SJCRH30 (cell line): ENCODE measurements around the gene ZDHHC1. TPM values are rescaled to one million over a fixed set of nuclear protein-coding genes. Genes with fewer than 3 reads are reported as not detected.

ENCODE experiments used
- DNase-seq, 2 experiments: peaks; one replicate each; pipeline ENCODE4 v3.0.0-alpha.2; 2015 to 2020
- H3K27ac ChIP-seq: fragments of 250-450 bp; sonication (Bioruptor Pico); 2 replicates; pipeline ENCODE4 v1.5.1; 2020; ENCODE audit warnings: mild to moderate bottlenecking, moderate library complexity
- H3K27me3 ChIP-seq: fragments of 250-450 bp; sonication (Bioruptor Pico); 2 replicates; pipeline ENCODE4 v1.5.1; 2020; ENCODE audit warnings: mild to moderate bottlenecking, moderate library complexity
- H3K36me3 ChIP-seq: fragments of 250-450 bp; sonication (Bioruptor Pico); 2 replicates; pipeline ENCODE4 v1.5.1; 2020; ENCODE audit warnings: mild to moderate bottlenecking, moderate library complexity
- H3K4me1 ChIP-seq: fragments of 250-450 bp; sonication (Bioruptor Pico); 2 replicates; pipeline ENCODE4 v1.5.1; 2020; ENCODE audit warnings: mild to moderate bottlenecking, moderate library complexity
- H3K4me3 ChIP-seq: fragments of 250-450 bp; sonication (Bioruptor Pico); 2 replicates; pipeline ENCODE4 v1.5.1; 2020; ENCODE audit warnings: mild to moderate bottlenecking, moderate library complexity
- H3K9me3 ChIP-seq: fragments of 250-450 bp; sonication (Bioruptor Pico); replicated peaks from 2 replicates; pipeline ENCODE4 v1.5.1; 2020; ENCODE audit warnings: mild to moderate bottlenecking, moderate library complexity
- total RNA-seq: library from RNA; depleted of rRNA; stranded (reverse); fragments of >200 nt; shearing (Covaris generic); gene quantifications from 2 replicates; pipeline ENCODE4 v1.2.3, GENCODE V29; 2014

ZDHHC1 gene
- total RNA-seq, 1 experiment from 2014 or later: not detected

GRCh38 chr16:67430504-67430976, 14.3 kb upstream of the ZDHHC1 start:
- H3K27ac ChIP-seq: no peak overlapping the region
- H3K9me3 ChIP-seq: no peaks in the 10 kb centered on the region
- H3K4me3 ChIP-seq: no peak overlapping the region
- H3K36me3 ChIP-seq: no peaks in the 10 kb centered on the region
- H3K27me3 ChIP-seq: no peaks in the 10 kb centered on the region
- peaks cover 6% of the 10 kb centered on the region for H3K4me1 ChIP-seq
- DNase-seq: no peak

- H3K27ac ChIP-seq: no peak overlapping the region
- no peaks in the 10 kb centered on the region for H3K9me3 ChIP-seq
- no peak overlapping the region for H3K4me3 ChIP-seq
- H3K36me3 ChIP-seq: no peaks in the 10 kb centered on the region
- H3K27me3 ChIP-seq: no peaks in the 10 kb centered on the region
- peaks cover 6% of the 10 kb centered on the region for H3K4me1 ChIP-seq
- no peak for DNase-seq
Observed at GRCh38 chr16:67429799-67430503, 13.7 kb upstream of the ZDHHC1 start.

- peaks cover 10% of the 10 kb centered on the region for H3K4me1 ChIP-seq
- H3K36me3 ChIP-seq: no peaks in the 10 kb centered on the region
- no peaks in the 10 kb centered on the region for H3K27me3 ChIP-seq
- no peak for DNase-seq
- no peak overlapping the region for H3K27ac ChIP-seq
- H3K4me3 ChIP-seq: no peak overlapping the region
- H3K9me3 ChIP-seq: no peaks in the 10 kb centered on the region
Observed at GRCh38 chr16:67429053-67429798, 12.9 kb upstream of the ZDHHC1 start.

GRCh38 chr16:67428146-67428731, 12.0 kb upstream of the ZDHHC1 start:
- no peak overlapping the region for H3K4me3 ChIP-seq
- peaks cover 11% of the 10 kb centered on the region for H3K4me1 ChIP-seq
- peak; percentile 89 to 93 for DNase-seq
- no peaks in the 10 kb centered on the region for H3K36me3 ChIP-seq
- H3K9me3 ChIP-seq: no peaks in the 10 kb centered on the region
- H3K27me3 ChIP-seq: no peaks in the 10 kb centered on the region
- H3K27ac ChIP-seq: no peak overlapping the region

GRCh38 chr16:67426950-67427349, 10.7 kb upstream of the ZDHHC1 start:
- Histone ChIP-seq H3K36me3 (no peaks in the 10 kb centered on the region), H3K27ac (no peak overlapping the region), H3K27me3 (no peaks in the 10 kb centered on the region), H3K9me3 (no peaks in the 10 kb centered on the region), H3K4me1 (peaks cover 16% of the 10 kb centered on the region), H3K4me3 (no peak overlapping the region)
- no peak for DNase-seq

GRCh38 chr16:67426022-67426421, 9.7 kb upstream of the ZDHHC1 start:
- H3K4me1 ChIP-seq: peaks cover 12% of the 10 kb centered on the region
- no peaks in the 10 kb centered on the region for H3K36me3 ChIP-seq
- no peaks in the 10 kb centered on the region for H3K9me3 ChIP-seq
- DNase-seq: no peak
- H3K27me3 ChIP-seq: no peaks in the 10 kb centered on the region
- H3K4me3 ChIP-seq: no peak overlapping the region
- H3K27ac ChIP-seq: no peak overlapping the region

GRCh38 chr16:67425580-67425979, 9.3 kb upstream of the ZDHHC1 start:
- Histone ChIP-seq H3K27me3 (no peaks in the 10 kb centered on the region), H3K9me3 (no peaks in the 10 kb centered on the region), H3K4me3 (no peak overlapping the region), H3K4me1 (peaks cover 12% of the 10 kb centered on the region), H3K27ac (no peak overlapping the region), H3K36me3 (no peaks in the 10 kb centered on the region)
- no peak for DNase-seq

GRCh38 chr16:67425061-67425460, 8.8 kb upstream of the ZDHHC1 start:
- H3K9me3 ChIP-seq: no peaks in the 10 kb centered on the region
- peaks cover 12% of the 10 kb centered on the region for H3K4me1 ChIP-seq
- H3K36me3 ChIP-seq: no peaks in the 10 kb centered on the region
- no peak for DNase-seq
- H3K27me3 ChIP-seq: no peaks in the 10 kb centered on the region
- no peak overlapping the region for H3K27ac ChIP-seq
- no peak overlapping the region for H3K4me3 ChIP-seq

- Histone ChIP-seq H3K9me3 (no peaks in the 10 kb centered on the region), H3K4me3 (no peak overlapping the region), H3K27ac (no peak overlapping the region), H3K27me3 (no peaks in the 10 kb centered on the region), H3K36me3 (no peaks in the 10 kb centered on the region), H3K4me1 (peaks cover 18% of the 10 kb centered on the region)
- DNase-seq: no peak
Observed at GRCh38 chr16:67424261-67424615, 8.0 kb upstream of the ZDHHC1 start.

- Histone ChIP-seq H3K27me3 (no peaks in the 10 kb centered on the region), H3K4me1 (peaks cover 19% of the 10 kb centered on the region)
Observed at GRCh38 chr16:67423611-67424260, 7.5 kb upstream of the ZDHHC1 start.

GRCh38 chr16:67423015-67423414, 6.7 kb upstream of the ZDHHC1 start:
- no peak overlapping the region for H3K4me3 ChIP-seq

More at GRCh38 chr16:67423611-67424260, 7.5 kb upstream of the ZDHHC1 start:
- DNase-seq: peak in 1 of 2 experiments; percentile 48
- no peaks in the 10 kb centered on the region for H3K36me3 ChIP-seq
- no peaks in the 10 kb centered on the region for H3K9me3 ChIP-seq
- H3K27ac ChIP-seq: no peak overlapping the region
- no peak overlapping the region for H3K4me3 ChIP-seq

GRCh38 chr16:67421030-67421429, 4.8 kb upstream of the ZDHHC1 start:
- no peak for DNase-seq

More at GRCh38 chr16:67423015-67423414, 6.7 kb upstream of the ZDHHC1 start:
- Histone ChIP-seq H3K4me1 (peaks cover 16% of the 10 kb centered on the region), H3K9me3 (no peaks in the 10 kb centered on the region), H3K27ac (no peak overlapping the region), H3K27me3 (no peaks in the 10 kb centered on the region), H3K36me3 (no peaks in the 10 kb centered on the region)
- no peak for DNase-seq

GRCh38 chr16:67419931-67420330, 3.7 kb upstream of the ZDHHC1 start:
- no peak overlapping the region for H3K4me3 ChIP-seq

More at GRCh38 chr16:67421030-67421429, 4.8 kb upstream of the ZDHHC1 start:
- Histone ChIP-seq H3K36me3 (no peaks in the 10 kb centered on the region), H3K27ac (no peak overlapping the region), H3K4me3 (no peak overlapping the region), H3K4me1 (peaks cover 16% of the 10 kb centered on the region), H3K9me3 (no peaks in the 10 kb centered on the region), H3K27me3 (no peaks in the 10 kb centered on the region; the same call in 1 of the 2 replicates)

GRCh38 chr16:67419502-67419901, 3.2 kb upstream of the ZDHHC1 start:
- peak; percentile 55 to 66 for DNase-seq
- H3K36me3 ChIP-seq: no peaks in the 10 kb centered on the region
- H3K27ac ChIP-seq: no peak overlapping the region
- no peaks in the 10 kb centered on the region for H3K9me3 ChIP-seq
- peaks cover 5% of the 10 kb centered on the region; the same call in 1 of the 2 replicates for H3K27me3 ChIP-seq
- peaks cover 15% of the 10 kb centered on the region for H3K4me1 ChIP-seq
- H3K4me3 ChIP-seq: no peak overlapping the region

More at GRCh38 chr16:67419931-67420330, 3.7 kb upstream of the ZDHHC1 start:
- H3K36me3 ChIP-seq: no peaks in the 10 kb centered on the region
- H3K4me1 ChIP-seq: peaks cover 16% of the 10 kb centered on the region
- H3K27ac ChIP-seq: no peak overlapping the region
- no peak for DNase-seq
- H3K27me3 ChIP-seq: peaks cover 5% of the 10 kb centered on the region; the same call in 1 of the 2 replicates
- no peaks in the 10 kb centered on the region for H3K9me3 ChIP-seq
